GM12872 (cell line): ENCODE results near the gene CFAP61.

Source experiments
- TF ChIP-seq, protein P1 (sequence below): IDR thresholded peaks from 3 replicates; pipeline ENCODE4 v1.5.1; 2011; ENCODE audit warnings: low read depth, mild to moderate bottlenecking, low read length, moderate library complexity; ENCODE audit not compliant: insufficient read depth

Gene CFAP61

GRCh38 chr20:20317621-20318364 is 265.5 kb downstream of the CFAP61 start:
- TF ChIP-seq, protein P1, sequence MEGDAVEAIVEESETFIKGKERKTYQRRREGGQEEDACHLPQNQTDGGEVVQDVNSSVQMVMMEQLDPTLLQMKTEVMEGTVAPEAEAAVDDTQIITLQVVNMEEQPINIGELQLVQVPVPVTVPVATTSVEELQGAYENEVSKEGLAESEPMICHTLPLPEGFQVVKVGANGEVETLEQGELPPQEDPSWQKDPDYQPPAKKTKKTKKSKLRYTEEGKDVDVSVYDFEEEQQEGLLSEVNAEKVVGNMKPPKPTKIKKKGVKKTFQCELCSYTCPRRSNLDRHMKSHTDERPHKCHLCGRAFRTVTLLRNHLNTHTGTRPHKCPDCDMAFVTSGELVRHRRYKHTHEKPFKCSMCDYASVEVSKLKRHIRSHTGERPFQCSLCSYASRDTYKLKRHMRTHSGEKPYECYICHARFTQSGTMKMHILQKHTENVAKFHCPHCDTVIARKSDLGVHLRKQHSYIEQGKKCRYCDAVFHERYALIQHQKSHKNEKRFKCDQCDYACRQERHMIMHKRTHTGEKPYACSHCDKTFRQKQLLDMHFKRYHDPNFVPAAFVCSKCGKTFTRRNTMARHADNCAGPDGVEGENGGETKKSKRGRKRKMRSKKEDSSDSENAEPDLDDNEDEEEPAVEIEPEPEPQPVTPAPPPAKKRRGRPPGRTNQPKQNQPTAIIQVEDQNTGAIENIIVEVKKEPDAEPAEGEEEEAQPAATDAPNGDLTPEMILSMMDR: no peak

GRCh38 chr20:20318365-20319161 is 266.2 kb downstream of the CFAP61 start:
- TF ChIP-seq, protein P1: no peak

- TF ChIP-seq, protein P1: no peak
These were observed 268.8 kb downstream of the CFAP61 start for GRCh38 chr20:20321134-20321533.

DNA sequence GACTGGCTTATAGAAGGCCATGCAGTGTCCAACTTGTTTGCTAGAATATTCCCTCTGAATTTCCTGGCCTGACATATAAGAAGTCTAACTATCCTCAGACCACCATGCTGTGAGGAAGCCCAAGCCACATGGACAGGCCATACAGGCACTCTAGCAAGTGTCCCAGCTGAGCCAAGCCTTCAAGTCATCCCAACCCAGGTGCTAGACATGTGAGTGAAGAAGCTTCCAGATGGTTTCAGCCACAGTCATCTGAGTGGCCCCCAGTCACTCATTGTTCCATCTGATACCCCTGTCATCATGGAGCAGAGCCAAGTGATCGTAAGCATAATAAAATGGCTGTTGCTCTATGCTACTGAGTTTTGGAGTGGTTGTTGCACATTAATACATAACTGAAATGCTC is 269.6 kb downstream of the CFAP61 start:
- TF ChIP-seq, protein P1: no peak

DNA sequence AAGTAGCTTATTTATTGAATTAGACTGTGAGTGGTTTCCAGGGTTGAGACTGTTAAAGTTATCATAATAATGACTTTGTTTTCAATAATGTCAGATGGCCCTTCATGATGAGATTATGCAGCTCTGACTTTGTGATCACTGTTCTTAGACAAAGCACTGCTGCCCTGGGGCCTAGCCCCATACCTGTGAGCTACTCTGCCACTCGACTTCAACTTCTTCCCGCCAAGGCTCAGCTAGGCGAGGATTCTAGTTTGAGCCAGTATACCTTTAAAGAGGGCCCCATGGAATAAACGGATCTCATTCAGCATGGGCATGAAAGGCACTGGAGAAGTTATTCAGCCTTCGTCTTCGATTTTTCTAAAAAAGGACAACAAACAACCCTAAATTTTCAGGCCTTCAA is 270.6 kb downstream of the CFAP61 start:
- TF ChIP-seq, protein P1: no peak

DNA sequence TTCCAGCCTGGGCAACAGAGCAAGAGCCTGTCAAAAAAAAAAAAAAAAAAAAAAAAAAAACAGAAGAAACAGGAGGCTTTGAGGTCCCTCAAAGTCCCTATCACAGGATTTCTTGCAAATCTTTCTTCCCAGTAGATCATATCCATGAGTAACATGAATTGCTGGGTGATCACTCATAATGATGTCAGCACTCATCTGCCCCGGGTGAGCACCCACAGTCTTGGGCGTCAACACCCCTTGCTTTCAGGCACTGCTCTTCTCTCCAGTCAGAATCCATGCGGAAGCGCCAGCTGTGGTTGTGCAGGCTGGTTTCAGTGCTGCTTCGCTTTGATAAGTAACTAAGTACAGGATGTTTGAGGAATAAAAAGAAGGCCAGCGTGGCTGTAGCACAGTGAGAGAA is 275.4 kb downstream of the CFAP61 start:
- TF ChIP-seq, protein P1: no peak

GRCh38 chr20:20329564-20329963 is 277.2 kb downstream of the CFAP61 start:
- TF ChIP-seq, protein P1: no peak
